ENCODE measurements around the gene RAB25. TPM values are rescaled to one million over a fixed set of nuclear protein-coding genes. Genes with fewer than 3 reads are reported as not detected.
A peak's percentile ranks its signal among the peaks of the same experiment; 100 is the strongest.

Gene RAB25
- total RNA-seq, 1 donor from 2014 or later: not detected

GRCh38 chr1:156074661-156075060, 13.7 kb downstream of the RAB25 start:
- ATAC-seq (ENCODE audit: poor library complexity) (no peak), DNase-seq (no peak)
- intact Hi-C loops (cut with DNase I): no loop called here

- intact Hi-C loops (cut with DNase I): no loop called here
- DNase-seq (no peak), ATAC-seq (ENCODE audit: poor library complexity) (peak; percentile 38)
Measured at GRCh38 chr1:156075162-156075561, 14.2 kb downstream of the RAB25 start.

- intact Hi-C loops (cut with DNase I): no loop called here
- ATAC-seq (ENCODE audit: poor library complexity): no peak
- no peak for DNase-seq
Measured at GRCh38 chr1:156075775-156076204, 14.8 kb downstream of the RAB25 start.

DNA sequence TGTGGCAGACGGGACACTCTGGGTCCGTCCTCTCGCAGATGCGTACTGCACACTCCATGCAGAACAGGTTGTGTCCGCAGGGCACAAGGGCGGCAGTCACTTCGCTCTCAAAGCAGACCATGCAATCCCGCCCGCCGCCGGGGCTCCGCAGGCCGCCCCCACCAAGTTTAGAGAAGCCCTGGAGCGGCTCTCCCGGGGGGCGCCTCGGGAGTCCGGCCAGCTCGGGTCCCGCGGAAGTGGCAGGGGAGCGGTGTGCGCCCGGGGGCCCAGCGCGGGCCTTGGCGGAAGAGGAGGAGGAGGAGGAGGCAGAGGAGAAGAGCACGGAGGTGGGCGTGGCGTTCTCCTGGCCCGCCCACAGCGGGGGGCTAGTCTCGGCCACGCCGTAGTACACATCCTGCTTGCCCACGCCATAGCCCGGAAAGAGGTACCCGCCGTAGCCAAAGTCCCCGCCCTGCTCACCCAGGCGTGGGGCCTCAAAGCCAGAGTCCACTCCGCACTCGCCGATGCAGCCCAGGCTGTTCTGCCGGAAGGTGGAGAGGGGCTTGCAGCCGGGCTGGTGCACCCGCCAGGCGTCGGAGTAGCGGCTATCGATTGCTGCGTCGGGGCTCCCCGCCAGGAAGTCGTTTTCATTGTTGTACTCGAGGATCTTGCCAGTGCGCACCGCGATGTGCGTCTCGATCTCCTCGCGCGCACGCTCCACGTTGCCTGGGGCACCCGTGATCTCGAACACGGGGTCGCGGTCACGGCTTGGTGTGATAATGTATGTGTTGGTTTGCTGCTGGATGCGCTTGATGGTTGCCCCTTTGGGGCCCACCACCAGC, 15.9 kb downstream of the RAB25 start:
- ATAC-seq (ENCODE audit: poor library complexity): peak; percentile 60

GRCh38 chr1:156077430-156077760, 16.4 kb downstream of the RAB25 start:
- ATAC-seq (ENCODE audit: poor library complexity) (no peak), DNase-seq (no peak)
- intact Hi-C loops (cut with DNase I): no loop called here

More for the DNA sequence above, 15.9 kb downstream of the RAB25 start:
- intact Hi-C loops (cut with DNase I): no loop called here
- peak; percentile 55 for DNase-seq

- no peak for ATAC-seq (ENCODE audit: poor library complexity)
- no peak for DNase-seq
- intact Hi-C loops (cut with DNase I): no loop called here
Measured at GRCh38 chr1:156078728-156079127, 17.8 kb downstream of the RAB25 start.

DNA sequence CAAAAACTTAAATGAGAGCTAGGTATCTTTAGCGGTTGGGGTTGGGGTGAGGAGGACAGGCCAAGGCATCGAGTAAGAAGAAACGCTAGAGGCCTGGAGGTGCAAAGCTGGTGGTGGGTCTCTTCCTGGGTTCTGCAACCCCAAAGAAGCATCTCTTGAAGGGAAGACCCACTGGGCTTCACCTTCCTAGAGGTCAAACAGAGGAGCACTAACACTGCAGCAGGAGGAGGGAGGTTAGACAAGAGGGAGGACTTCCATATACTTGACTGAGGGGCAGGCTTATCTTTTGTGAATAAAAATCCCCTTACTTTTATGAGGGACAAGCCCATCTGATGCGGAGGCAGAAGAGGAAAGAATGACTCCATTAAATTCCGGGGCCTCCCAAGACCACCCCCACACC, 18.8 kb downstream of the RAB25 start:
- intact Hi-C loops (cut with DNase I): no loop called here
- DNase-seq (no peak), ATAC-seq (ENCODE audit: poor library complexity) (no peak)

GRCh38 chr1:156080241-156080862, 19.4 kb downstream of the RAB25 start:
- DNase-seq: no peak
- intact Hi-C loops (cut with DNase I): no loop called here
- ATAC-seq (ENCODE audit: poor library complexity): no peak

- intact Hi-C loops (cut with DNase I): no loop called here
- DNase-seq (no peak), ATAC-seq (ENCODE audit: poor library complexity) (no peak)
Measured at GRCh38 chr1:156080863-156081179, 19.9 kb downstream of the RAB25 start.

DNA sequence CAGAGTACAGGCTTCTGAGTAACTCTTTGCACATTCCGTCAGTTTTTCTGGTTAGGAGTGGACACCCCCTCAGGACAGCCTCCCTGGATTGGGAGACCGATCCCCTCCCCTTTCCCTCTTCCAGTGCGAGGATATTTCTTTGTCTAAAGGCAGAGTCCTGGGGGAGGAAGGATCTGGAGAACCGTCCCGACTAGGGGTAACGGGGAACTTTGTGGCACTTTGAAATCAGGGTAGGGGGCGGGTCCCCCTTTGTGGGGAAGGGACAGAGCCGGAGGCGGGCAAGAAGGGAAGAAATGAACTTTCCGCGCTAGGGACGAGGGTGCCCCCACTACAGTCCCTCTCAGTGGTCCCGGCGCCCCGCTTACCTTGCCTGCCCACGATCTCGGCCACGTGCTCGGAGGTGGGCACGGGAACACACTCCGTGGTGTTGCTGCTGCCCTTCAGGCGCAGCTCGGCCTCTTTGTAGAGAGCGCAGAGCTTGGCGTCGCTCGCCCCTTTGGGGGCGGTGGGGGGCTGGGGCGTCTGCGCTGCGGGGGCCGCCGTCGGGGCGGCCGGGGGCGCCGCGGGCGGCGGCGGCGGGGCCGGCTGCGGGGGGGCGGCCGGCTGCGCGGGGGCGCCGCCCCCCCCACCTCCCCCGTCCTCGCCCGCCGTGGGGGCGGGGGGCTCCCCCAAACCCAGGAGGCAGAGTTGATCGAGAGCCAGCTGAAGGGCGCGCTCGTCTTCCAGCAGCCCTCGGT, 20.4 kb downstream of the RAB25 start:
- DNase-seq: no peak
- intact Hi-C loops (cut with DNase I): no loop called here

GRCh38 chr1:156081917-156082308, 21.0 kb downstream of the RAB25 start:
- intact Hi-C loops (cut with DNase I): no loop called here
- DNase-seq (no peak), ATAC-seq (ENCODE audit: poor library complexity) (no peak)

More for the DNA sequence above, 20.4 kb downstream of the RAB25 start:
- ATAC-seq (ENCODE audit: poor library complexity): no peak

DNA sequence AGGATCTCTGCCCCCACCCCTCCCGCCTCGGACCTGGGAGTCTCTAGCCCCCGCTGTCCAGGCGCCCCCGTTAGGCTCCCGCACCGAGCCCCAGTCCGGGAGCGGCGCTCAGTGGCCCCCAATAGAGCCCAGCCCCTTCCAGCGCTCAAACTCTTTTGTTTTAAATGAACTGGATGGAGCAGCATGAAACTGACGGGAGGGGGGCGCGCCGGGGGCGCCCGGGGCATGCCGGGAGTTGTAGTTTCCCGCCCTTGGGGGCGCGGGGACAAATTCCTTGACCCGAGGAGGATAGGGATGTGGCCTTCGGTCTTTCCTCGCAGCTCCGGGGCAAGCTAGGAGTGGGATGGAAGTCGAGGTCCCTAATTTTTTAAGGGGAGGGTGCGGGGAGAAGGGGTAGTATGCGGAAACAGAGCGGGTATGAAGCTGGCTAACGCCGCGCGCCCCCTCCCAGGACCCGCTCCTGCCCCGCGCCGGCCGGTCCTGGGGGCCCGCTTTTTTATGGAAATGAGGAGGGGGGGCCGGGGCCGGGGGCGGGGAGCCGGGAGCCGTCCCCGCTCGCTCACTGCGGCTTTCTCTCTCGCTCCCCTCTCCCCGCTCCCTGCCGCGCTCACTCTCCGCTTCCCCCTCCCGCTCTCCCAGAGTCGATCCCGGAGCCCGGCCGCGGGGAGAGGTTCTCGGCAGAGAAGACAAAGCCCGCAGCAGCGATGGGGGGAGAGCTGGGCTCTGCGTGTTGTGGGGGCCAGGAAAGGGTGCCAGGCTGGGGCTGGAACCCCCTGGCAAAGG, 21.5 kb downstream of the RAB25 start, which contains the start of gene MEX3A:
Gene MEX3A (minus strand): TSS at position 157 of the 783 bp plus-strand sequence. CDS start 467 bp downstream, outside the sequence.
- DNase-seq (peak; percentile 85), ATAC-seq (ENCODE audit: poor library complexity) (peak; percentile 91)
- intact Hi-C loops (cut with DNase I): no loop called here

GRCh38 chr1:156083800-156084790, 23.1 kb downstream of the RAB25 start:
- ATAC-seq (ENCODE audit: poor library complexity): no peak
- intact Hi-C loops (cut with DNase I): no loop called here
- no peak for DNase-seq

GRCh38 chr1:156086256-156086662, 25.3 kb downstream of the RAB25 start:
- intact Hi-C loops (cut with DNase I): no loop called here
- ATAC-seq (ENCODE audit: poor library complexity) (peak; percentile 43), DNase-seq (peak; percentile 64)

- ATAC-seq (ENCODE audit: poor library complexity) (no peak), DNase-seq (no peak)
- intact Hi-C loops (cut with DNase I): loop anchor here (2.0 kb wide), 1 partner anchor 135 kb away; no protein-coding TSS in a partner anchor
Measured at GRCh38 chr1:156089704-156090103, 28.7 kb downstream of the RAB25 start.

DNA sequence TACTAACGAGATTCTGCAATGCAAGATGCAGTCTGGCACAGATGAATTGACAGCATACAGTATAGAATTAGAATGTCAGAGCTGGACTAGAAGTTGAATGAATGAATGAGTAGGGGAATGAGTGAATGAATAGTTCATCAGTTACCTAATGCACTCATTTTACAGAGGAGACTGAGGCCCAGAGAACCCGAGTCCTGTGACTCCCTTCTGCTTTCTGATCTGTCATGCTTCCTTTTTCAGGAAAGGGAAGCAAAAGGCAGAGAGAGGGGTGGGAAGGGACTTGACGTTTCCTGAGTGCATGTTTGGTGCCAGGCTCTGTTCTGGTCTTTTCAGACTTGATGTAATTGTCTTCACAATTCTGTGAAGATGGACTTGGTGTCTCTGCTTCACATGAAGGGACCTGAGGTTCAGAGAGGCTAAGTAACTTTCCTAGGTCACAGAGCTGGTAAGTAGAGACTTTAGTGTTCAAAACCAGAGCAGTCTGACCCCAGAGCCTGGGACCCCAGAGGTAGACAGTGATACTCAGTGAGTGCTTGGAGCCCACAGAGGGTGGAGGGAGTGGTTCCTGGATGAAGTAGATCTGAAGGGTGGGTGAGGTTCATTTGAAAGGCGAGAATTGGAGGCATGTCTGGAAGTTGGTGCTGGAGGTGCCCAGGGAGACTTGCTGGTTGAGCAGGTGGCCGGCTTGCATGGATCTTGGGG, 29.3 kb downstream of the RAB25 start:
- DNase-seq: no peak
- peak; percentile 26 for ATAC-seq (ENCODE audit: poor library complexity)
- intact Hi-C loops (cut with DNase I): loop anchor here (2.0 kb wide), 1 partner anchor 135 kb away; no protein-coding TSS in a partner anchor

- ATAC-seq (ENCODE audit: poor library complexity) (peak; percentile 87), DNase-seq (peak; percentile 90)
- intact Hi-C loops (cut with DNase I): loop anchor here (2.0 kb wide), 1 partner anchor 134 kb away; no protein-coding TSS in a partner anchor
Measured at GRCh38 chr1:156090840-156091188, 29.9 kb downstream of the RAB25 start.

Data from Right ventricle myocardium superior (tissue), 1 donor.